ENCODE results near the gene PACRG. TPM values are rescaled to one million over a fixed set of nuclear protein-coding genes. Genes with fewer than 3 reads are reported as not detected.

PACRG gene
- total RNA-seq, 2 donors from 2014 or later: not detected

DNA sequence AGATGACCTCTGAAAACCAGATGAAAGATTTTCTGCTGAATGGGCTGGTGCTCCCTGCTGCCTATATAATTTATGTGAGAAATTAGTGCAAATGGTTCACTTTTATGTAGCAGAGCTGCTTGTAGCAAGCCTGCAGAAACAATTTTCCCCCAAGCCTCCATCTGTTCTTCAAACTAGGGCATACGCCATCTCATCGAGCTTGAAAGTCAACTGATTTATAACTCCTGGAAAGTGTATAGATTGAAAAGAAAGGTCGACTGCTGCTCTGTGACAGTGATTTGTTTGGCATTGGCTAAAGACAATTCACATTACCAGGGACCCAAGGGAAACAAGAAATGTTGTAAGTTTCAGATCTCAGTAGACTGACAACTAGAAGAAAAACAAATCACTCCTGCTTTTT, 93.3 kb downstream of the PACRG start:
- Mint-ChIP-seq H3K4me1 (ENCODE audit: low read depth) (no peaks in the 10 kb centered on the region), H3K27ac (no peak overlapping the region), H3K4me3 (no peak overlapping the region), H3K36me3 (ENCODE audit: insufficient read depth in 2 of 2) (no peaks in the 10 kb centered on the region), H3K27me3 (ENCODE audit: low read depth) (no peaks in the 10 kb centered on the region), H3K9me3 (no peaks in the 10 kb centered on the region)
- DNase-seq (no peak), ATAC-seq (replicated peaks in 1 of 2) (no peak)

- DNase-seq: no peak
- no peaks in the 10 kb centered on the region for H3K36me3 Mint-ChIP-seq (ENCODE audit: insufficient read depth in 2 of 2)
- no peaks in the 10 kb centered on the region for H3K4me1 Mint-ChIP-seq (ENCODE audit: low read depth)
- H3K27me3 Mint-ChIP-seq (ENCODE audit: low read depth): no peaks in the 10 kb centered on the region
- H3K4me3 Mint-ChIP-seq: no peak overlapping the region
- H3K9me3 Mint-ChIP-seq: no peaks in the 10 kb centered on the region
- H3K27ac Mint-ChIP-seq: no peak overlapping the region
- ATAC-seq (replicated peaks in 1 of 2): no peak
Measured at GRCh38 chr6:162825597-162825996, 97.8 kb downstream of the PACRG start.

GRCh38 chr6:162829013-162829742, 101.4 kb downstream of the PACRG start:
- no peaks in the 10 kb centered on the region for H3K27me3 Mint-ChIP-seq (ENCODE audit: low read depth)
- no peak overlapping the region for H3K4me3 Mint-ChIP-seq
- no peaks in the 10 kb centered on the region for H3K4me1 Mint-ChIP-seq (ENCODE audit: low read depth)
- H3K27ac Mint-ChIP-seq: no peak overlapping the region
- no peak for DNase-seq
- H3K9me3 Mint-ChIP-seq: peaks cover 0 to 3% of the 10 kb centered on the region in 2 donors
- ATAC-seq (replicated peaks in 1 of 2): no peak
- H3K36me3 Mint-ChIP-seq (ENCODE audit: insufficient read depth in 2 of 2): no peaks in the 10 kb centered on the region

DNA sequence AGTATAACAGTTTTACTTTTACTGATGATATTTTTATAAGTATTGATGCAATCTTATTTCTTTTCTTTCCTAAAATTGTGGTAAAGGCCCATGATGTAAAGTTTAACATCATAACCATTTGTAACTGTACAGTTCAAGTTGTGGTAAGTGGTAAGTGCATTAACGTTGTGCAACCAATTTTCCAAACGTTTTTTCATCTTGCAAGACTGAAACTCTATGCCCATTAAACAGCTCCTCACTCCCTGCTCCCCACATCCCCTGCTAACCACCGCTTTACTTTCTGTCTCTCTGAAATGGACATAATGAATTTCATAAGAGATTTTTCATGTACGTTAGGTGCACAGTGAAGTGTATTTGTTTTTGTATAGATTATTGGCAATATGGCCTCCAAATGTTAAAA, 106.0 kb downstream of the PACRG start:
- Mint-ChIP-seq H3K36me3 (ENCODE audit: insufficient read depth in 2 of 2) (no peaks in the 10 kb centered on the region), H3K27me3 (ENCODE audit: low read depth) (no peaks in the 10 kb centered on the region), H3K27ac (no peak overlapping the region), H3K9me3 (peaks cover 3 to 5% of the 10 kb centered on the region in 2 donors), H3K4me1 (ENCODE audit: low read depth) (no peaks in the 10 kb centered on the region), H3K4me3 (no peak overlapping the region)
- DNase-seq: no peak
- ATAC-seq (replicated peaks in 1 of 2): no peak

DNA sequence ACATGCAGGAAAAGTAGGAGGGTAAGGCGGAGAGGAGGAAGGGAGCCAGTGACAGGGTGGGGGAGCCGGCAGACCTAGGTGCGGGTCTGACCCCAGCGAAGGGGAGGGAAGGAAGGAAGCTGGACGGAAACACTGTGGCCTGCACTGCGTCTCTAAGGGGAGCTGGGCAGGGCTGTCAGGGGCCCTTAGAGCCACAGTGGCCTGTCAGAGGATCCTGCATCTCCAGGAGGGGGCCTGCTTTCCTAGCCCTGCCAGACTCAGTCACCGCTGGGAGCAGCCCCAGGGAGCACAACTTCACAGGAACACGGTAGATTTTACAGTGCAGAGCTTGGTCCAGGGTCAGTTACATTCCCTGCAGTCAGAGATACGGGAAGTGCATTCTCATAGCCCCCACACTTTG, 118.2 kb downstream of the PACRG start:
- DNase-seq: no peak
- Mint-ChIP-seq H3K9me3 (peaks cover 2 to 5% of the 10 kb centered on the region in 2 donors), H3K4me3 (no peak overlapping the region), H3K36me3 (ENCODE audit: insufficient read depth in 2 of 2) (peaks cover 2 to 4% of the 10 kb centered on the region in 2 donors), H3K4me1 (ENCODE audit: low read depth) (no peaks in the 10 kb centered on the region), H3K27me3 (ENCODE audit: low read depth) (no peaks in the 10 kb centered on the region), H3K27ac (no peak overlapping the region)
- no peak for ATAC-seq (replicated peaks in 1 of 2)

GRCh38 chr6:162846723-162847122, 118.9 kb downstream of the PACRG start:
- no peak for ATAC-seq (replicated peaks in 1 of 2)
- DNase-seq: no peak
- Mint-ChIP-seq H3K4me3 (no peak overlapping the region), H3K36me3 (ENCODE audit: insufficient read depth in 2 of 2) (peaks cover 2 to 4% of the 10 kb centered on the region in 2 donors), H3K9me3 (peaks cover 2 to 5% of the 10 kb centered on the region in 2 donors), H3K27ac (no peak overlapping the region), H3K4me1 (ENCODE audit: low read depth) (no peaks in the 10 kb centered on the region), H3K27me3 (ENCODE audit: low read depth) (no peaks in the 10 kb centered on the region)

DNA sequence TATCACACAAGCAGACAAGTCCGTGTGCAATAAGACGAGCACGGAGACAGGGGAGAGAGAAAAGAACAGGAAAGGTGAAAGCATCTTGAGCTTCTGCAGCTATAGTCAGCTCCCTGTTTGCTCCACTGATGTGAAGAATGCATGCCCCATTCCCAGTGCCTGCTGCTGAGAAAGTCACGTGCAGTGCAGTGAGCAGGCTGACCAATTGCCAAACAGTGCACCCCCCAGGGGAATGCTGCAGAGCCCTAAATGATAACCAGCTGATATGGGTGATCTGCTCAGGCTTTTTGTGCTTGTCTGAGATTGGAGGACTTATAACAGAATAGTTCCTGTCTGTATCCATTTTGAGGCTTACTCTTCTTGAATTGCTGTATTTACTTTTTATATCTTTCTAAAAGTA, 121.5 kb downstream of the PACRG start:
- H3K36me3 Mint-ChIP-seq (ENCODE audit: insufficient read depth in 2 of 2): peaks cover 2 to 4% of the 10 kb centered on the region in 2 donors
- peaks cover 0 to 4% of the 10 kb centered on the region in 2 donors for H3K9me3 Mint-ChIP-seq
- no peak overlapping the region for H3K27ac Mint-ChIP-seq
- DNase-seq: no peak
- no peak for ATAC-seq (replicated peaks in 1 of 2)
- no peaks in the 10 kb centered on the region for H3K4me1 Mint-ChIP-seq (ENCODE audit: low read depth)
- H3K27me3 Mint-ChIP-seq (ENCODE audit: low read depth): no peaks in the 10 kb centered on the region
- H3K4me3 Mint-ChIP-seq: no peak overlapping the region

GRCh38 chr6:162852192-162852591, 124.4 kb downstream of the PACRG start:
- ATAC-seq (replicated peaks in 1 of 2) (no peak), DNase-seq (no peak)
- Mint-ChIP-seq H3K36me3 (ENCODE audit: insufficient read depth in 2 of 2) (no peaks in the 10 kb centered on the region), H3K4me3 (no peak overlapping the region), H3K27ac (no peak overlapping the region), H3K4me1 (ENCODE audit: low read depth) (no peaks in the 10 kb centered on the region), H3K27me3 (ENCODE audit: low read depth) (no peaks in the 10 kb centered on the region), H3K9me3 (no peaks in the 10 kb centered on the region)

- Mint-ChIP-seq H3K9me3 (no peaks in the 10 kb centered on the region), H3K36me3 (ENCODE audit: insufficient read depth in 2 of 2) (peaks cover 0 to 3% of the 10 kb centered on the region in 2 donors), H3K4me1 (ENCODE audit: low read depth) (no peaks in the 10 kb centered on the region), H3K27me3 (ENCODE audit: low read depth) (no peaks in the 10 kb centered on the region), H3K4me3 (no peak overlapping the region), H3K27ac (no peak overlapping the region)
- ATAC-seq (replicated peaks in 1 of 2) (no peak), DNase-seq (no peak)
Measured at GRCh38 chr6:162852840-162853577, 125.2 kb downstream of the PACRG start.

GRCh38 chr6:162854228-162854627, 126.5 kb downstream of the PACRG start:
- Mint-ChIP-seq H3K4me3 (no peak overlapping the region), H3K9me3 (no peaks in the 10 kb centered on the region), H3K36me3 (ENCODE audit: insufficient read depth in 2 of 2) (peaks cover 0 to 3% of the 10 kb centered on the region in 2 donors), H3K27me3 (ENCODE audit: low read depth) (no peaks in the 10 kb centered on the region), H3K27ac (no peak overlapping the region), H3K4me1 (ENCODE audit: low read depth) (no peaks in the 10 kb centered on the region)
- ATAC-seq (replicated peaks in 1 of 2) (no peak), DNase-seq (no peak)

DNA sequence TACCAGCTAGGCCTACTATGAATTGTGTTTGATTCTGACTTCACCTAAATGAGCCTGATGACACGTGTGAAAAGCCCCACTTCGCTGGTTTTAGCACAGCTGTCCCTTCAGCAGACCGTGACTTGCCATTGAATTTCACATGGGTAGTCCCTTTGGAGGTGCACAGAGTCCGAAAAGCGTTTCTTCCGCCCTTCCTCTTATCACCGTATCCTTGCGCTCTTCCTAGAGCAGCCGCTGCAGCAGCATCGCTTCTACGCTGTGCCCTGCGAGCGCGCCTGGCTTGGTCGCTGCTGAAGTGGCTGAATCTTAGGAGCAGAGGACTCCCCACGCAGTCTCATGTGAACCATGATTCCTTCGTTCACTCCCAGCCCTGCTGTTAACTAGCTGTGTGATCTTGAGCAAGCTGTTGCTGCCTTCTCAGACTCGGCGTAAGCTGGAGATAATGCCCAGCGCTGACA, 127.0 kb downstream of the PACRG start:
- ATAC-seq (replicated peaks in 1 of 2) (no peak), DNase-seq (no peak)
- H3K4me3 Mint-ChIP-seq: no peak overlapping the region
- no peaks in the 10 kb centered on the region for H3K9me3 Mint-ChIP-seq
- H3K36me3 Mint-ChIP-seq (ENCODE audit: insufficient read depth in 2 of 2): peaks cover 0 to 3% of the 10 kb centered on the region in 2 donors
- no peak overlapping the region for H3K27ac Mint-ChIP-seq
- no peaks in the 10 kb centered on the region for H3K27me3 Mint-ChIP-seq (ENCODE audit: low read depth)
- no peaks in the 10 kb centered on the region for H3K4me1 Mint-ChIP-seq (ENCODE audit: low read depth)

GRCh38 chr6:162856885-162857284, 129.1 kb downstream of the PACRG start:
- H3K27ac Mint-ChIP-seq: no peak overlapping the region
- H3K4me1 Mint-ChIP-seq (ENCODE audit: low read depth): no peaks in the 10 kb centered on the region
- H3K4me3 Mint-ChIP-seq: no peak overlapping the region
- H3K9me3 Mint-ChIP-seq: no peaks in the 10 kb centered on the region
- H3K36me3 Mint-ChIP-seq (ENCODE audit: insufficient read depth in 2 of 2): peaks cover 0 to 3% of the 10 kb centered on the region in 2 donors
- ATAC-seq (replicated peaks in 1 of 2) (no peak), DNase-seq (no peak)
- no peaks in the 10 kb centered on the region for H3K27me3 Mint-ChIP-seq (ENCODE audit: low read depth)

DNA sequence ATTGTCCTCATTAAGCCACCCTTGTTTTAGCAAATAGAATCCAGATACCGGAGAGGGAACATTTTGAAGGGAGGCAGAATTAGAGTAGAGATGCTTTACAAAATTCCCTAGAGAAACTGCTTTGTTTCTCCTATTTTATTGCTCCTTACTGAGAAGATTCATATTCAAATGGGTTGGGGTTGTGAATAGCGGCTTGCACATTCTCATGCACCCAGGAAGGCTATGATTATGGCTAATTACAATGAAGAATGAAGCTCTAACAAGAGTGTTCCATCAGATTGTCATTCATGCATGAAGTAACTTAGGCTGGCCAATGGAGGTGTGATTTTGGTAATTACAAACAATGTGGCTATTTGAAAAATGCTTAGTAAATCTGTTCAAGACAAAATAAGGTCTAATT, 129.6 kb downstream of the PACRG start:
- no peak for ATAC-seq (replicated peaks in 1 of 2)
- H3K4me1 Mint-ChIP-seq (ENCODE audit: low read depth): no peaks in the 10 kb centered on the region
- H3K9me3 Mint-ChIP-seq: no peaks in the 10 kb centered on the region
- H3K27ac Mint-ChIP-seq: no peak overlapping the region
- DNase-seq: no peak
- no peak overlapping the region for H3K4me3 Mint-ChIP-seq
- no peaks in the 10 kb centered on the region for H3K27me3 Mint-ChIP-seq (ENCODE audit: low read depth)
- H3K36me3 Mint-ChIP-seq (ENCODE audit: insufficient read depth in 2 of 2): peaks cover 0 to 3% of the 10 kb centered on the region in 2 donors
